NCI-H1694 (cell line): ENCODE results near the gene HLA-C.
"Not testable (repeated sequence)": the region's sequence is repeated elsewhere in the genome, so short reads cannot be mapped to it uniquely, and the experiment has no call there.

Source experiments
- DNase-seq: peaks from one replicate; lab custom pipeline; 2025; lab: John Stamatoyannopoulos, UW

Gene HLA-C

DNA sequence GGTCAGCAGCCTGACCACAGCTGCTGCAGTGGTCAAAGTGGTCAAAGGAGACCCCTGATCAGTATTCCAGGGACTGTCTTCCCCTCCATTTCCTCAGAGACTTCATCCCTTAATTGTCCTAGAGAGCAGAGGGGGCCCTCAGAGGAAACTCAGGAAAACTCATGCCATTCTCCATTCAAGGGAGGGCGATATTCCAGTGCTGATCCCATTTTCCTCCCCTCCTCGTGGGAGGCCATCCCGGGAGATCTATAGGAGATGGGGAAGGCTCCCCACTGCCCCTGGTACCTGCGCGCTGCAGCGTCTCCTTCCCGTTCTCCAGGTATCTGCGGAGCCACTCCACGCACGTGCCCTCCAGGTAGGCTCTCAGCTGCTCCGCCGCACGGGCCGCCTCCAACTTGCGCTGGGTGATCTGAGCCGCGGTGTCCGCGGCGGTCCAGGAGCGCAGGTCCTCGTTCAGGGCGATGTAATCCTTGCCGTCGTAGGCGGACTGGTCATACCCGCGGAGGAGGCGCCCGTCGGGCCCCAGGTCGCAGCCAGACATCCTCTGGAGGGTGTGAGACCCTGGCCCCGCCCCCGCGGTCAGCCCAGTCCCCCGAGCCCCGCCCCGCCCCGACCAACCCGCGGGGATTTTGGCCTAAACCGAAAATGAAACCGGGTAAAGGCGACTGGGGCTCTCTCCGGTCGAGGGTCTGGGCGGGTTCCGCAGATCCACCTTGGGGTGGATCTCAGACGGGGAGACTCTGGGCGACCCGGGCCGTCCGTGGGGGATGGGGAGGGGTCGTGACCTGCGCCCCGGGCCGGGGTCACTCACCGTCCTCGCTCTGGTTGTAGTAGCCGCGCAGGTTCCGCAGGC is 878 bp downstream of the HLA-C start:
- no peak for DNase-seq

DNA sequence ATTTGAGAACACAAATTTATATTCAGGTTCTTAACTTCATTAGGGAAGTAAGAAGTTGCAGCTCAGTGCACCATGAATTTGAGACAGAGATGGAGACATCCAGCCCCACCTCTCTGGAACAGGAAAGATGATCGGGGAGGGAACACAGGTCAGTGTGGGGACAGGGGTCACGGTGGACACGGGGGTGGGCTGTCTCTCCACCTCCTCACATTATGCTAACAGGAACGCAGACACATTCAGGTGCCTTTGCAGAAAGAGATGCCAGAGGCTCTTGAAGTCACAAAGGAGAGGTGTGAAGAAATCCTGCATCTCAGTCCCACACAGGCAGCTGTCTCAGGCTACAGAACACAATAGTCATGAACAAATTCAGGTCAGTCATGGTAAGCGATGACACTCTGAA is 3.1 kb downstream of the HLA-C start:
- no peak for DNase-seq

DNA sequence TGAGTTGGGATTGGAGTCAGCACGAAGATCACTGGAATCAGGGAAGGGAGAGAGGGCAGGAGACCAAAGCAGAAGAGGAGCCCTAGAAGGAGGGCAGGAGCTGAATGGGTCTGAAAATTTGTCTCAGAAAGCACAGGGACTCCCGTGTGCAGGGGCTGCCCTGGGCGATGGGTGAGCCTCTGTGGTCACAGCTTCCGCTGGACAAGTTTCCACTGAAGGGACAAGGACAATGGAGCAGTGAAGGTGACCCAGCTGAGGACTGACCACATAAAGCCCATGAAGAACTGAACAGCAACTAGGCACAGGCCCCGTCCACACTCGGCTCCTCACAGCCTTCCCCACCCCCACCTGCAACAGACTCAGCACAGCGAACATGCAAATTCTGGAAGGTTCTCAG is 3.5 kb downstream of the HLA-C start:
- no peak for DNase-seq

DNA sequence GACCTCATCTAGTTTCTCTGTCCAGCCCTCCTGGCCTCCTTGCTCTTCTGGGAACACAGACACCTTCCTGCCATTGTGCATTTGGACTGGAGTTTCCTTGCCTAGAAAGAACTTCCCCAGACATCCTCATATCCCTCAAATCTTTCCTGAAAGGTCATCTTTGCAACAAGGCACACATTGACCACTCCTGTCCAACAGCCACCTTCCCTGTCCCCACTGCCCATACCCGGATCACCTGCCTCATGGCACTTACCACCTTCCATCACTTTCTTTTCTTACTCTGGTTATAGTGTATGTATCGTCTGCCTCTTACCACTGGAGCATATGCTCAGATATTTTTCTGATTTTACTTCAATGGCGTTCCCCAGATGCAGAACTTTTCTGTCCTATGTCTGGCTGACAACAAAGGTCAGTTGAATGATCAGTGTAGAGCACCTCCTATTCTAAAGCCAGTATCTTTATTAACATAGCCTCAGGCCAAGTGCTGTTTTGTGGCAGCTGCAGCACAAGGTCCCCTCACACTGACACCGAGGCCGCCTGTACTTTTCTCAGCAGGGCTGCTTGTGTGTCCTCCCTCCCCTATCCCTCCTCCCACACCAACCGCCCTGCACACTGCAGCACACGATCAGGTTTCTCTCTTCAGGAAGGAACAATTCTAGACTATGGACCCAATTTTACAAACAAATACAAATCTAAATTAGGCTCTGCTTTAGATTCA is 4.1 kb downstream of the HLA-C start:
- DNase-seq: no peak

DNA sequence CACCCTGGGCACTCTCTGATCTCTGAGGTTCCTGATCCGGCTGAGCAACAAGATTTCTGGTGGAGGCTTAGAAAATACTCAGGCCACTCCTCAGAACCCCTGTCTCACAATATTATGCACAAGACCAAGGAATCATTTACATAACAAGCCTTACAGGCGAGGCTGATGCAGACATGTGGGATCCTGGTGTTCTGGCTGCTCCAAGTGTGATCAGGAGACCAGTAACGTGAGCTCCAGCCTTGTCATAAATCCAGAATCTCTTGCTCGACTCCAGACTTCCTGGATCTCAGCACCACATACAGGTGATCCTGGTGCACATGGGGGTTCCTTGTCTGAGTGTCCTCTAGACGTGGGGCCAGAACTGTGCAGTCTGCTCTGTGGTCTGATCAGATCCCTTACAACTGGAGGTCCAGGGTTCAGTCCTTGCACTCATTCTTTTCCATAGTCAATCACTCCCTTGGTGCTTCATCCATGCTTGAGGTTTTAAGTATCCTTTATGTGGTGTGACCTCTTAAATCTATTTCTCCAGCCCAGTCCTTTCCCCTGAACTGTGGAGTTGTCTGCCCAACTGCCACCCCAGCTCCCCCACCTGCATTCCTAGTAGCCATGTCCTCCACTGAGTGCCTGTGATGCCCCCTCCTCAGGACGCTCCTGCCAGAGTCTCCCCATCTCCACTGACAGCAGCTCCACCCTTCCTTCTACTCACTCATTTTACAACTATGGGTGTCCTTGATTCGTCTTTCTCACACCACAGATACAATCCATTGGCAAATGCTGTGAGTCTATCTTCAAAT is 5.1 kb downstream of the HLA-C start:
- no peak for DNase-seq

DNA sequence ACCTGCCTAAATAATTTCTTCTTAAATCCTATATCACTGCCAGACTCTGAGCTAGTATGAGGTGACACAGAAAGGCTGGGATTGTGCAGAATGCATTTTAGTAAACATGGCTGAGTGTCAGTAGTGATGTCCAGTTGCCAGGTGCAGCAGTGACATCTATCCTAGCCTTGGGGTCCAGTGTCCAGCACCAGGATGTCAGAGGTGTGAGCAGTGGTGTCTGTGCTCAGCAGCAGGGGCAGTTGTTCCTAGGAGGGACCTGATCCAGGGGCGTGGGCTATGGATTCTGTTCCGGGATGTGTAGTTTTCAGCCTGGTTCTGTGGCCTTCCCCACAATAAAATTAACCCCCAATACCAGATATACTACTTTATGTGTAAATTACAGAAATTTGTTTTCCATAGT is 6.0 kb downstream of the HLA-C start:
- no peak for DNase-seq

DNA sequence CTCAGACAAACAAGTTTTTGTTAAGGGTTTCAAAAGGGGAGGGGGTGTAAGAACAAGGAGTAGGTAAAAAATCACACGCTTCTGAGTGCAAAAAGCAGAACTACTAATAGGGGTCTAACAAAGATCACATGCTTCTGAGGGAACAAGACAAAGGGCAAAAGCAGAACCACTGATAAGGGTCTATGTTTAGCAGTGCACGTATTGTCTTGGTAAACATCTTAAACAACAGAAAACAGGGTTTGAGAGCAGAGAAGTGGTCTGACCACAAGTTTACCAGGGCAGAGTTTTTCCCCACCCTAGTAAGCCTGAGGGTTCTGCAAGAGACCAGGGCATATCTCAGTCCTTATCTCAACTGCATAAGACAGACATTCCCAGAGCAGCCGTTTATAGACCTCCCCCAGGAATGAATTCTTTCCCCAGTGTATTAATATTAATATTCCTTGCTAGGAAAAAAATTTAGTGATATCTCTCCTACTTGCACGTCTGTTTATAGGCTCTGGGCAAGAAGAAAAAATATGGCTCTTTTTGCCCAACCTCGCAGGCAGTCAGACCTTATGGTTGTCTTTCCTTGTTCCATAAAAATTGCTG is 8.5 kb downstream of the HLA-C start:
- not testable (repeated sequence) for DNase-seq

DNA sequence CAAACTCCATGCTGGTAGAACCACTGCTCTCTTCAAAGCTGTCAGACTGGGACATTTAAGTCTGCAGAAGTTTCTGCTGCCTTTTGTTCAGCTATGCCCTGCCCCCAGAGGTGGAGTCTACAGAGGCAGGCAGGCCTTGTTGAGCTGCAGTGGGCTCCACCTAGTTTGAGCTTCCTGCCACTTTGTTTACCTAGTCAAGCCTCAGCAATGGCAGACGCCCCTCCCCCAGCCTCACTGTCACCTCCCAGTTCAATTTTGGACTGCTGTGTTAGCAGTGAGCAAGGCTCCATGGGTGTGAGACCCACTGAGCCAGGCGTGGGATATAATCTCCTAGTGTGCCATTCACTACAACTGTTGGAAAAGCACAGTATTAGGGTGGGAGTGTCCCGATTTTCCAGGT is 11.9 kb downstream of the HLA-C start:
- DNase-seq: not testable (repeated sequence)

DNA sequence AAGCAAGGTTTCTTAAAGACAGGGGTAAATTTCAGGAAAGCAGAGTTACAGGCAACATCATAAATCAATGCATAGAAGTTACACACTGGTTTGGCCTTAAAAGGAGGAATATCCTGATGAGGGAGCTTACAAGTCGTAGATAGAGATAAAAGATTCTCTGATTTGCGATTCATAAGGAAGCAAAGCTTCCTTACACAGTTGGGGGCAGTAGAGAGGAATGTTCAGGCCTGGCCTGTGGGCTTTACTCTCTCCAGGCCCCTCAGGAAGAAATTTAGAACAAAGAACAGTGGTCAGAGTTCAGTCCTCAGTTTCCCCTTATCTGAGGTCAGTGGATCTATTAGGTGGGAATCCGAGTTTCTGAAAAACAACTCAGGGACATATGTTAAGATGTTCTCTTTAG is 19.3 kb downstream of the HLA-C start:
- no peak for DNase-seq

DNA sequence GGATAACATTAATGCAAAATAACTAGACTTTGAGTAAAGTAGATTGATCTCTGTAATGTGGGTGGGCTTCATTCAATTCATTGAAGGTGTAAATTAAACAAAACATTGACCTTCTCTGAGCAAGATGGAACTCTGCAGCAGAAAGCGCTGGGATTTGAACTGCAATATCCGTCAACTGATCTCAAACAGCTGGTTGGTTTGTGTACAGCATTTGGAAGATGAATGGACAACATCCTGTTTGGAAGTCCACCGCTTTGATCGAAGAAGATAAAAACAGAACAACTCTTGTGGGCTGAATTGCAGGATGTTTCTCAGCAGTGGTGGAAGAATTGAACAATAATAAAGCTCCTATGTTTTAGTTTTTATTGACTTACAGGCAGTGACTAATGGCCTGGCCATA is 20.6 kb downstream of the HLA-C start:
- DNase-seq: no peak

DNA sequence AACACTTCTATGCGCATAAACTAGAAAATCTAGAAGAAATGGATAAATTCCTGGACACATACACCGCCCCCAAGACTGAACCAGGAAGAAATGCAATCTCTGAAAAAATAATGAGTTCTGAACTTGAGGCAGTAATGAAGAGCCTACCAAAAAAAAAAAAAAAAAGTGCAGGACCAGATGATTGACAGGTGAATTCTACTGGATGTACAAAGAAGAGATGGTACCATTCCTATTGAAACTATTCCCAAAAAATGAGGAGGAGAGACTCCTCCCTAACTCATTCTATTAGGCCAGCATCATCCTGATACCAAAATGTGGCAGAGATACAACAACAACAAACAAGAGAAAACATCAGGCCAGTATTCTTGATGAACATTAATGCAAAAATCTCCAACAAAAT is 22.7 kb downstream of the HLA-C start:
- no peak for DNase-seq

DNA sequence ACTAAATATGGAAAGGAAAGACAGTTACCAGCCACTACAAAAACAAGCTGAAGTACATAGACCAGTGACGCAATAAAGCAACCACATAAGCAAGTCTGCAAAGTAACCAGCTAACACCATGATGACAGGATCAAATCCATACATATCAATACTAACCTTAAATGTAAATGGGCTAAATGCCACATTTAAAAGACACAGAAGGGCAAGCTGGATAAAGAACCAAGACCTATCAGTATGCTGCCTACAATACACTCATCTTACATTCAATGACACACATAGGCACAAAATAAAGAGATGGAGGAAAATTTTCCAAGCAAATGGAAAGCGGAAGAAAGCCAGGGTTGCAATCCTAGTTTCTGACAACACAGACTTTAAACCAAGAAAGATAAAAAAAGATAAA is 24.1 kb downstream of the HLA-C start:
- DNase-seq: no peak

DNA sequence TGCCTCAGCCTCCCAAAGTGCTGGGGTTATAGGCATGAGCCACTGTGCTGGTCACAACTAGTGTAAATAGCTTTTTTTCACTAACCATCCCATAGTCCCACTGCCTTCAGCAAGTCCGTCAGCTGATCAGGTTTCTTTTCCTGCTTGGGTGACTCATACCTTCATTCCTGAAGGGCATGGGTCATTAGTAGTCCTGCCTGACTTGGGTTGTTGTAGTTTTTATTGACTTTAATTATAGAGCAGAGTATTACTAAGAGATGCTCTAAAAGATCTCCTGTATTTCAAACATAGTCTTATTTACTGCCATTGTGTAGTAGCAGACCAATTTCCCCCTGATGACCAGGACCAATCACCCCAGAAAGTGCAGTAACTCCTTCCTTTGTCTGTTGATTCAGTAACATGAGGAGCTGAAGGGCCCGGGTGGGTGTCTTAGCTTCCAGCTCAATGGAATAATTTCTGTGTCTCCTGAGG is 25.8 kb downstream of the HLA-C start:
- DNase-seq: no peak

DNA sequence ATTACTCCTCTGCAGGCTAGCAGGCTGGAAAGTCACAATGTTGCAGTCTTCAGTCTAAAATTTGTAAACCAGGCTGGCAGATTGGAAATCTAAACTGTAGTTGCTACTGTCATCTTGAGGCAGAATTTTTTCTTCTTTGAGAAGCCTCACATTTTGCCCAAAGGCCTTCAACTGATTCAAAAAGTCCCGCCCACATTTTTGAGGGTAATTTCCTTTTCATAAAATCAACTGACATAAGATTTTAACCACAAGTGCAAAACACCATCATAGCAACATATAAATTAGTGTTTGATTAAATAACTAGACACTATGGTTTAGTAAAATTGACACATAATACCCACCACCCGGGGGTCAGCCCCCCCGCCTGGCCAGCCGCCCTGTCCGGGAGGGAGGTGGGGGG is 28.4 kb downstream of the HLA-C start:
- no peak for DNase-seq

DNA sequence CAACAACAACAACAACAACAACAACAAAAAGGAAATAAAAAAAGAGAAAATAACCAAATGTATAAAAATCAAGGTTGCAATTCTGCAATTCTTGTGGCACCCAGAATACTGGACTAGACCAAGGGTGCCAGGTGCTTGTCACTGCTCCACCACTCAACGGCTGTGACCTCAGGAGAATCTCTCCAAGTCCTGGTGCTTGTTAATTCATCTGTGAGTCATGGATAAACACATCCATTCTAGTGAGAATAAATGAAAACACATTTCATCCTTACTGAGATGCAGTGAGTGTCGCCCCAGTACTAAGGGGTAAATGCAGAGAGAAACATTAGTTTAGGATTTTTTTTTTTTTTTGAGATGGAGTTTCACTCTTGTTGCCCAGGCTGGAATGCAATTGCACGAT is 32.0 kb downstream of the HLA-C start:
- DNase-seq: no peak

DNA sequence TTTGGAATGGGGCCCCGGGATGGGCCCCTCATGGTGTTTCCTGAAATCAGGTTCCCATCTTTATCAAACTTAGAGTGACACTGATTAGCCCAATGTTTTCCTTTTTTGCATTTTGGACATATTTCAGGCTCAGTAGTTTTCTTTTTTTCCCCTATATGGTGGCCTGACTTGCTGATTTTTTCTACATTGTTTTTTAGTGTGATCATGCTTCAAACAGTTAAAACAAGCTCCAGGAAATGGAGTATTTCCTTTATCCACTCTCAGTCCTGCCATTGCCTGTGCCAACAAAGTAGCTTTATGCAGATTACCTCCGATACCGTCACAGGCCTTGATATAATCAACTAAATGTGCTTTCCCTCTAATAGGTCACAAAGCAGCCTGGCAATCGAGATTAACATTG is 37.8 kb downstream of the HLA-C start:
- DNase-seq: not testable (repeated sequence)

DNA sequence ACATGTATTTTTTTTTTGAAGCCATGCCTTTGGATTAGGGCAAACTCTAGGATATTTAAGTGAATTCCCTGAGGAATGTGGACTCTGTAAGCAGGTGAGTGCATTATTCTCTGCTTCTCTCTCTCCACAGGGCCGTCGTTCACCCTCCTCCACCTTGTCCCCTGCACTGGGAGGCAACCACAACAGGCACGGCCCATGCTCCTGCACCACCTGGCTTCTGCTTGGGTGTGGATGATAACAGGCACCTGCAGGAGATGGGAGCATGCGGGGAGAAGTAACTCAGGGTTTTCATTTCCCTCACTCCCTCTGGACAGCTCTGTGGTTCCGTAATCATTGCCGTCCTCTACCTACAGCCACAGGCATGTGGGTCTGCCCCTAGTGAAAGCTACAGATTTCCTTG is 43.4 kb downstream of the HLA-C start:
- no peak for DNase-seq

DNA sequence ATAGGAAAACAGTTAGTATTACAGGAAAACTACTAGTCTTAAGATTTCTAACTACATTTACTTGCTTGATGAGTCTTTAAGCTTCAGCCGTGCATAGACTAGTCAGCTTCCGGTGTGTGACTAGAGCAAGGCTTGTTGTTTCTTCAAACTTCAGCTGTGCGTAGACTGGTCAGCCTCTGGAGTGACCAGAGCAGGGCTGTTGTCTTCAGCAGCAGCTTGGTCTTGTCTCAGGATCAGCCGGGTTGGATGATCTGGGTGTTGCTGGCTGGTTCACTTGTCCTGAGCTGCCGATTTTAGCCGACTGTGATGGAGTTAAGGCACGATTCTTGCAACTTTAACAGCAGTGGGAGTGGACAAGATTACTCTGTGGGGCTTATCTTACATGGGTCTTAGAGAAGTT is 44.7 kb downstream of the HLA-C start:
- DNase-seq: no peak

DNA sequence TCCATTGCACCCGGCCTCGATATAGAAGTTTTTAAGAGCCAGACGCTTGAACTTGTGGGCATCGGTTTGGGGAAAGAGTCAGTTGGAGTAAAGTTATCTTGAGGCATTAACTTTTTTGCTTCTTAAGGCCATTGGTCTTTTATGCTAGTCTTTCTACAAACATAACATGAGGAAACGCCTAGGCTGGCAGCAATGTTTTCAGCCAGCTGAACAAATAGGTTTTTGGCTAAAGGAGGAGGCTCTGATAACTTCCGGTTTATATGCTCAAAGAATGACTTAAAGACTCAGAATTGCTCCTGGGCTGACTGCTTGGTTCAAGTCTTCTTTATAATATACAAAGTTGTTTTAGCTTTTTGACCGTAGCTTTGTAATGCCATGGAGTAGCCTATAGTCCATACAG is 46.2 kb downstream of the HLA-C start:
- no peak for DNase-seq

DNA sequence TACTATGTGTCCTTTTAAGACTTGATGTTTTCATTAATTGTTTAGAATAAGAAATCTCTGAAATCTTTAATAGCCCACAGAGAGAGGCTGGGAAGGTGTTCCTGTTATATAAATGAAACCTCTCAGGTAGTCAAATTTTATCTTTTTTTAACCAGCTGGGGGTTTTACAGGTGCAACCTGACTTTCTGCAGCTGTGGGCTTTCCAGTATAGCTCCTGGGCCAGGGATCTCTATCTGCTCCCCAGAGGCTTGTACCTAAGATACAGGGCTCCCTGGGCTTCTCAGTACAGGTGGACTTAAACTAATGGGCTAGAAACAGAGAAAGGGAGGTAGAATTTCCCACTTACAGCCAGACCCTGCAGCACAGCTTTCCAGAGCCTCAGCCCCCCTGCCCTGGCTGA is 49.4 kb downstream of the HLA-C start:
- DNase-seq: no peak
